ENCODE measurements around the gene ENPP7.

DNA sequence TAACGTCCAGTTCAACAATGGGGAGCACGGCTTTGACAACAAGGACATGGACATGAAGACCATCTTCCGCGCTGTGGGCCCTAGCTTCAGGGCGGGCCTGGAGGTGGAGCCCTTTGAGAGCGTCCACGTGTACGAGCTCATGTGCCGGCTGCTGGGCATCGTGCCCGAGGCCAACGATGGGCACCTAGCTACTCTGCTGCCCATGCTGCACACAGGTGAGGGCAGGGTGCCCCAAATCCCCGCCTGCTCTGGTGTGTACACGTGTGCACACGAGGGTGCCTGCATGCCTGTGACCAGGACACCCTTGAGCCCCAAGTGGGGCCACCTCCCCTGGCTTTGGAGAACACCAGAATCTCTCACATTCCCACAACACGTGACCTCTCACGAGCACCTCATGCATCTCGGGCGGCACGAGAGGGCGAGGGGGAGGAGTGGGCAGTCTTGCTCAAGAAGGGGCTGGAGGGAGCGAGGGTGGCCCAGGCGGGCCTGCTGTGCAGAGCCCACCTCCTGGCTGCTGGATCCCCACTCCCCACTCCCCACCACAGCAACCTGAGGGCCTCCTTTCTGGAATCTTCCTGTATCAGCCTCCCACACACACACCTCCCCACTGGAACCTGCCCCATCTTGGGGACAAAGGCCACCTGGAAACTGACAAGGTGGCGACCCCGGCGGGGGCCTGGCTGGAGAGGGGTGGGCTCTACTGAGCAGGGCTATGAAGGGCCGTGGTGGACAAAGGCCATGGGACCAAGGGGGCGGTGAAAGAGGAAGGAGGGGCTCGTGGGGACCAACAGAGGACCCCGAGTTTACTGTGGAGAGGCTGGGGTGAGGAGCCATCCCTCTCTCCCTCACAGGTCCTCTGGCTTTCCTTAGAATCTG is 6.5 kb downstream of the ENPP7 start:
- TF ChIP-seq, protein P1, sequence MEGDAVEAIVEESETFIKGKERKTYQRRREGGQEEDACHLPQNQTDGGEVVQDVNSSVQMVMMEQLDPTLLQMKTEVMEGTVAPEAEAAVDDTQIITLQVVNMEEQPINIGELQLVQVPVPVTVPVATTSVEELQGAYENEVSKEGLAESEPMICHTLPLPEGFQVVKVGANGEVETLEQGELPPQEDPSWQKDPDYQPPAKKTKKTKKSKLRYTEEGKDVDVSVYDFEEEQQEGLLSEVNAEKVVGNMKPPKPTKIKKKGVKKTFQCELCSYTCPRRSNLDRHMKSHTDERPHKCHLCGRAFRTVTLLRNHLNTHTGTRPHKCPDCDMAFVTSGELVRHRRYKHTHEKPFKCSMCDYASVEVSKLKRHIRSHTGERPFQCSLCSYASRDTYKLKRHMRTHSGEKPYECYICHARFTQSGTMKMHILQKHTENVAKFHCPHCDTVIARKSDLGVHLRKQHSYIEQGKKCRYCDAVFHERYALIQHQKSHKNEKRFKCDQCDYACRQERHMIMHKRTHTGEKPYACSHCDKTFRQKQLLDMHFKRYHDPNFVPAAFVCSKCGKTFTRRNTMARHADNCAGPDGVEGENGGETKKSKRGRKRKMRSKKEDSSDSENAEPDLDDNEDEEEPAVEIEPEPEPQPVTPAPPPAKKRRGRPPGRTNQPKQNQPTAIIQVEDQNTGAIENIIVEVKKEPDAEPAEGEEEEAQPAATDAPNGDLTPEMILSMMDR (IDR thresholded peaks at IDR 0.05) = no peak
- TF ChIP-seq POLR2AphosphoS5 (IDR thresholded peaks at IDR 0.05) = no peak
